NCI-H82 treated with DMSO at 0.1 percent for 48 hours (cell line): ENCODE results near the gene MED22.

Experiments
- DNase-seq: peaks from one replicate; lab custom pipeline; 2025; ENCODE audit not compliant: unreplicated experiment; lab: John Stamatoyannopoulos, UW

The MED22 gene

DNA sequence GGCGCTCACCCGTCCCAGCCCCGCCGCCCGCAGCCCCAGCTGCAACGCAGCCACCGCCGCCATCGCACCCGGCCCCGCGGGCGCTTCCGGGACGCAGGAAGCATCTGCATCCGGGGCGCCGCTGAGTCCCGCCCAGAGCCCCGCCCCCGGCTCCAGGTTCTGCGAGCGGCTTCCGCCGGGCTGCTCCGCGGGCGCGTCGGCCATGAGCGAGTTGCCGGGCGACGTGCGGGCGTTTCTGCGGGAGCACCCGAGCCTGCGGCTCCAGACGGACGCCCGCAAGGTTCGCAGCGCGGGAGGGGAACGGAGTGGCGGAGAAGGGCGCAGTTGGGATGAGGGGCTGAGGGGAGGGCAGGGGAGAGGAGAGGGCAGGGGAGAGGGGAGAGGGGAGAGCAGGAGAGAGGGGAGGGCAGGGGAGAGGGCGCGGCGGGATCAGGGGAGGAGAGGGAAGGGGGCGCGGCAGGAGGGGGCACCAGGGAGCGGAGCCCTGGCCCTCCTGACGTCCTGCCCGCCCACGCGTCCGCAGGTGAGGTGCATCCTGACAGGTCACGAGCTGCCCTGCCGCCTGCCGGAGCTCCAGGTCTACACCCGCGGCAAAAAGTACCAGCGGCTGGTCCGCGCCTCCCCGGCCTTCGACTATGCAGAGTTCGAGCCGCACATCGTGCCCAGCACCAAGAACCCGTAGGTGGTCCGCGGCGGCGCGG is 8.6 kb upstream of the MED22 start, which contains the start of the genes SURF1 and SURF2:
Gene SURF1, minus strand, starts transcription at position 97 of the 701 bp plus-strand sequence. Its CDS starts 34 bp downstream, at position 63.
Gene SURF2, plus strand, starts transcription at position 160 of the 701 bp plus-strand sequence. Its CDS starts 43 bp downstream, at position 203.
- DNase-seq = peak; percentile 29

DNA sequence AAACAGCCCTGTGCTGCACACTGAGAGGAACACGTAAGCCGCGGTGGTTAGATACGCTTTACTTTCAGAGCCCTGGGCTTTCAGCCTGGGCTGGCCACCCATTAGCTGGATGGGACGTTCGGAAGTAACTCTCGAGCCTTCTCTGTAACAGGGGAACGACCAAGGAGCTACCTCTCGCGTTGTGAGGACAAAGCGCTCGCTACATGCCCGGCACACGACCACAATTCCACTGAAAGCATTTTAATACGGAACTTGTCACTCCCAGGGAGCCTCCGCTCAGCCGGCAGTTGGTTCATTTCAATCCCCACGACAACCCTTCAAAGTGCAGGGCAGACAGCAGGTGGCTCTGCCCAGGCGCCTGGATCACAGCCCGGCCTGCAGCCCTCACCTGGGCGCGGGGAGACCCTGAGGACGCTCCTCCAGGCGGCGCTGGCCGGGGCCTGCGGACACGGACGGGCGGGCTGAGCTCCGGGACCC is 8.0 kb upstream of the MED22 start:
- no peak for DNase-seq

DNA sequence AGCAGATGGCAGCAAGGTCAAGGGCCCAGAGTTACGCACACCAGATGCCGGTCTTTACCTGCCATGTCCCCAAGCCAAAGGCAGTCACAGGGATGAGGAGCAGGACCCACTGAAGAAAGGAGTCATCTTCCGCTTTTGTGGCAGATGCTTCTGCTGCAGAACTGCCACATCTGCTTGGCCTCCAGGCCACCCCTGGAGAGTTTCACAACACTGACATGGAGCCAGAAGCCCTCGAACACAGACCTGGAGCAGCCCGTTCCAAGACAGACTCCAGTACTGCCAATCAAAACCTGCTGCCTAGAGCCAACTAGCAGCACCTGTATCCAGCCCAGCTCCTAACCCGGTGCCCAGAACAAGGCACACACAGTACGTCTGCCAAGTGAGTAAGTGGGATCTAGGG is 6.8 kb upstream of the MED22 start:
- DNase-seq = no peak

DNA sequence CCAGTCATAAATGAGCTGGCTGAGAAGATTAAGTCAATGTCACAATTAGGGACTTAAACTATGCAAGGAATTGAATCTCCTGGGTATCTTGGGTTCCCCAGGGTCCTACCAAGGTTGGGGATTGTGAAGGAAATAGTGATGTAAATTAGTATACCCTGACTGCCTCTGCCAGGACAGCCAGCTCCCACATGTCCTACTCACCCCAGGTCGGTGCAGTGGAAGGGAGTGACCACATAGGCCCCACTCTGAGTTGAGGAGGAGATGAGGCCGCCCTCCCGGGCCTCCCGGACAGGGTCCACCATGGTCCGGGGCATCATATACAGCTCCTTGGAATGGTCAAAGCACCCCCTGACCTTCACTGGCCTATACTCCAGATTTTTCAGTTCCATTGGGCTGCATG is 5.6 kb upstream of the MED22 start:
- no peak for DNase-seq

DNA sequence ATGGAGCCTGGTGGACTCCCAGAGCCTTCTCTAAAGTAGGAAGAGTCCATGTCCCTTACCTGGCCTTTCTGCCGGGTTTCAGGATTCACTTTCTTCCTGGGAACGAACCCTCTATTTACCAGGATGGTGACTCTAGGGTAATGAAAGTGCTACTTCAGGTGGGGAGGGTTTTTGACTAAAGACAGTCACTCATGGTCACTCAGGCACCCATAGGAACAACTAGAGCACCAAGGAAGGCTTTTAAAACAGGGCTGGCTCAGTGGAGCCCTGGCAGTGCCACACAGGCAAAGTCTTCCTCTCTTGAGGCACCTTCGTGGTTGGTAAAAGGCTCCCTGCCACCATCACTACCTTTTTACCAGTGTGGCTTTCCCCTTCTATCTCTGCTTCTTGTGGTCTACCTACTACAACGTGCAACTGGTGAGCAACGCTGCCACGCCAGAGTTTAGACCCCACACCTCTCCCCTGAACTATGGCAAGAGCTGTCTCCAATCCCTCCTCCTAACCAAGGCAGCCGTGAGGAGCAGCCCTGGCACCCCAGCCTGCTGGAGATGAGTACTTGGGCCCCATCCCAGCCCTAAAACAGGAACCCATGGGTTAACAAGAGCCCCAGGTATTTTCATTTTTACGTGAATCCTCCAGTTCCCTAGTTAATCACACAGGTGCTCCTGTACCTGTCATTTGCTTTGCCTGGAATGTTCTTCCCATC is 4.9 kb upstream of the MED22 start:
- no peak for DNase-seq

DNA sequence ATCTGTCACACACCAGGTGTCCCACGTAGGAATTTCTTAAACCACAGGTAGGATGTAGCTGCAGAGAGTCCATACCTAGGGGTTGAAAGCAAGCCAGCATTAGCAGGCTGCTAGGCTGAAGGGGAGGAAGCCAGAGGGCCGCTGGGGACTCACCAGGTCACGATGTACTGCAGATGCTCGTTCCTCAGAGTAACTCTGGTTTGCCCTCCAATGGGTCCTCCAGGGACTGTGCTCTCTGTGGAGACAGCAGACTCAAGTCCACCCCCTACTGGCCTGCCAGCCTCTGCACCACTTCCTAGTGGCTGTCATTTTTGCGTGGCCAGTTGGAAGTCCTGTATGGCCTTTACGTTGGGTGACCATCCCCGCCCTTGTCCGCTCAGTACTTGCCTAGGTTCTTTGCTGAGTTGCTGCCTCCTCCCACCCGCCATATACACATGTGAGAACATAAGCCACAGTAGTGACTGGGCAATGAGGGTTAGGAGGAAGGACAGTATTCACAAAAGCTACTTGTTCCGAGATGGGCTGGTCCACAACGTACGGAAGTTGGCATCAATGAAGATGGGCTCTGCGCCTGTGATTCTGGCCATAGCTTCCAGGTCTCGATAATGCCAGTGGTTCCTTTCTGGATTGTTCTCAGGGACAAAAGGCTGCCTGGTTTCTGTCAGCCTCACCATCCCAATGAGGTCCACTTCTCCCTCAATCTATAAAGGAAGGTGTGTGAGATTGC is 4.1 kb upstream of the MED22 start:
- DNase-seq = no peak

DNA sequence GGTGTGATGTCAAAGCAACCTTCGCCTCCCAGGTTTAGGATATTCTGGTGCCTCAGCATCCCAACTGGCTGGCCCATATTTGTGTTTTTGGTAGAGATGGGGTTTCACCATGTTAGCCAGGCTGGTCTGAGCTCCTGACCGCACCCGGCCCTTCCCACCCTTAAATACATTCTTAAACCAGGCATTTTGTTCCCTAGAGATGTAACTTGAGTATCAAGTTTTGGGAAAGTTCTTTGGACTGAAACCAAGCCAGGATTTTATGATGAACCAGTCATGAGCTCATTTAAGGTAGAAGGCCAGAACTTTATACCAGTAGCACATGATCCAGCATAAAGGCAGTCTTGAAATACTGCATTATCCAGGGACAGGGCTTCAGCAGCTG is 3.6 kb upstream of the MED22 start:
- no peak for DNase-seq

DNA sequence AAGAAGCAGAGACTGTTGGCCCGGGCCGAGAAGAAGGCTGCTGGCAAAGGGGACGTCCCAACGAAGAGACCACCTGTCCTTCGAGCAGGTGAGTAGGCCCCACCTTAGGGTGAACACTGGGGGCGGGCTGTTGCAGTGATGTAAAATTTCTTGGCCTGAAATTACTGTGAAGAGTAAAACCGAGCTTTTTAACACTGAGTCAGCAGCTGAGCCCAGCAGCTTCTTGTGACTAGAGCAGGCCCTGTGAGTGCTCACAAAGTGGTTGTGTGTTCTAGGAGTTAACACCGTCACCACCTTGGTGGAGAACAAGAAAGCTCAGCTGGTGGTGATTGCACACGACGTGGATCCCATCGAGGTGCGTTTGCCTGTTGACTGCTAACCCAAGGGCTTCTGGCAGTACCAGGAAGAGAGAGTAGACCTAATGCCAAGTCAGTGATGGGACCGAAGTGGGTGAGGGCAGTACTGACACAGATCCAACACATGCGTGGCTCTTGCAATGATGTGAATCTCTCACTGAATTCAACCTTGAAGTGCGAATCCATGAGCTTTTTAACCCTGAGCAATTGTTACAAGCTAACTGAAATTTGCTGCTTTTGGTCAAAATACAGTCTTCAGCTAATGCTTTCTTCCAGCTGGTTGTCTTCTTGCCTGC is 2.2 kb upstream of the MED22 start:
- DNase-seq = no peak

DNA sequence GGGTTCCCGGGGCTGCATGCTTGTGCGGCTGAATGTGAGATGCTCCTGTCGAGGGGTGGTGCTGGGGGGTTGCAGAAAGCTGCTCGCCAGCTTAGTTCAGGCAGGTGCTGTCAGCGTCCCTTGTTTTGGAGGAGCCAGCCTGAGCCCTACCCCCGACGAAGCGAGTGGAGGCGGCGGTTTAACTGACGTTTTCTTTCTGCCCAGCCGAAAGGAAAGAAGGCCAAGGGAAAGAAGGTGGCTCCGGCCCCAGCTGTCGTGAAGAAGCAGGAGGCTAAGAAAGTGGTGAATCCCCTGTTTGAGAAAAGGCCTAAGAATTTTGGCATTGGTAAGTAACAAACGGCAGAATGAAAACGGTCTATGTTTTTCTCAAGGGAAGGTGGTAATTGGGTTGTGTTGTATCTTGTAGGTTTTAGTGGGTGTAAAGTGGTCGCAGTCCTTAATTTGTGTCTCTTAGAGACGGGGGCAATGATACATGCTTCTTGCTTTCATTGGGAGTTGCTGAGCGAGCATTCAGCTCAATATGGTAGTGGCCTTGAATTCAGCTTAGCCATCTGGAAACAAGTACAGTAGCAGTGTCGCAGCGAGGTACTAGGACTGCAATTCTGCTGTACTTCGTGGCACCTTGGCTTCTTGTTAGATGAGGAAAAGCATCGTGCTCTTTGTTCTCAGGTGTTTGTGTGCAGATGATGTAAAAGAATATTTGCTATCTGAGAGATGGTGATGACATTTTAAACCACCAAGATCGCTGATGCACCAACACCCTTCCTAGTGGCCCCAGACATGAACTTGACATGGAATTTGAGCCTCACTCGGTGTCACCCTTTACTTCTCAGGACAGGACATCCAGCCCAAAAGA is 1.0 kb upstream of the MED22 start:
- DNase-seq = no peak

DNA sequence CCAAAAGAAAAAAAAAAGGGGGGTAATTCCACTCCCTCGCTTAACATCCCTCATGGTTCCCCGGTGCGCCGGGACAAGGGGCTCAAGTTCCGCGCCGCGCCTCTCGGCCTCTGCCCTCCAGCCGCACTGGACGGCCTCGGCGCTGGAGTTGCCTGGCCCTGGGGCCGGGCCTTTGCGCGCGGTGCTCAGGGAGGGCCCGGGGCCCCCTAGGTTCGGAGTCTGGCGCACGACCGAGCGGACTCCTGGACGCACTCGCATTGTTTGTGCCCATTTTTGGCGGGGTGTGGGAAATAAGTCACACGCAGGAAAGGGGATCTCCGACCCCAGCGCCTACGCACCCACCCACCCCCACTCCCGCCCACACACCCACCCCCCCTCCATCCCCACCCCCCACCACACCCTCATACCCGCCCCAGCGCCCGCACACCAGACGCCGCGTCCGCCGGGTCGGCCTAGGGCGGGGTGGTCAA is 381 bp downstream of the MED22 start:
- no peak for DNase-seq

DNA sequence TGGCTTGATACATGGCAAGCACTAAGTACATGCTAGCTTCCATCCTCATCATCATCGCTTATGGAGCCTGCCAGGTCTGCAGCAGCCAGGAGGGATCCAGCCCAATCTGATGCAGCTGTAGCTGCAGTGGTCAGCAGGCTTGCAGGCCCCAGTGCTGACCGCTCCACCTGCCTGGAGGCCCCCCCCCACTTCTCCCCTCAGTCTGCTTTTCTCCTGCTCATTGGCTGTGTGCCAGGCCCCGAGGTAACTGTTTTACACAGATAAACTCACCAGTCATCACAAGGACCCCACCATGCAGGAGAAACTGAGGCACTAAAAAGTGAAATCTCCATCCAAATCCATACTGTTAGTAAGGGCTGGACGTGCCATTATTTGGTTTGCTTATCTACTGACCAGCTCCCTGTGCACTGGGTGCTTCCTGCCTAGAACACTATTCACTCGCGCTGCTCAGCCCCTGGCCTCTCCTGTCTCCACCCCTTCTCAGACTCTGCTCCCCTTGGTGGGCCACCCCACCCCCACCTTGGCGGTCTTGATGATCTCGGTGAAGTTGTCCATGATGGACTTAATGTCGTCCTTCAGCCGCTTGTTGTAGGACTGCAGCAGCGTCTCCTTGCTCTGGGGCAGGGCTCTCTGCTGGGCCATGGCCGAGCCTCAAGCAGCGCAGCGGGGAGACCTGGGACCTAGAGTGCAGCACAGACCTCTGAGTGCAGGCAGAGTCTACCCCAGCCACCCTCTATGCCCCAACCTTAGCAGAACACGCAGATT is 1.7 kb downstream of the MED22 start:
- DNase-seq = no peak

DNA sequence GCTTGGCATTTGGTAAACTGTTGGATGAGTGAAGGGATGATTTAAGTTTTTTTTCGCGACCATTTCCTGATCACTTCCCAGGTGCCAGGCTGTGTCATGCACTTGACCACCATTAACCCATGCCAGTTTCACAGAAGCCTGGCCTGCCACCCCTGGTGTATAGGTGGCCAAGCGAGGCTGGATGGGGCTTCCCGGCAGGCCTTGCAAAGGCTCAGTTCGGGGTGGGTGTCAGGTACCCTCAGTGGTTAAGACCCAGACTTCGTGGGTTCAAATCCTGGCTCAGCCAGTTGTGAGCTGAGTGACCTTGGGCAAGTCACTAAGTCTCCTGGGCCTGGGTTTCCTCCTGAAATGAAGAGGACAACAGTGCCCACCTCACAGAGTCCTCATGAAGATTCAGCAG is 2.3 kb downstream of the MED22 start:
- no peak for DNase-seq

DNA sequence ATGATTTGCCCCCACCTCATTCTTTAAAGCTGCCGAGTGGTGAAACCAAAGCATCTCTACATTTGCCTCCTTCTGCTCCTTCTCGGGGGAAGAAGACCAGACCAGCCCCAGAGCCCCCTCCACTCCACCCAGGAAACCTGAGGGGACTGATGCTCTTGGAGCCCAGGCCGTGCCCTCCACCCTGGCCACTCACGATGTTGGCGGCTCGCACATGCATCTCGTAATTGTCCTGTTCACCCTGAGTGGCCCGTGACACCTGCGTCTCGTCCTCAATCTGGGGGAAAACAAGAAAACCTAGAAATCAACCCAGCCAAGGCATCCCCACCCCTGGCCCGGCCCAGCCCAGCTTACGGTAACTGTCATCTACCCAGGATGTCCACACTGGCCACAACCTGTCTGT is 3.0 kb downstream of the MED22 start:
- no peak for DNase-seq

DNA sequence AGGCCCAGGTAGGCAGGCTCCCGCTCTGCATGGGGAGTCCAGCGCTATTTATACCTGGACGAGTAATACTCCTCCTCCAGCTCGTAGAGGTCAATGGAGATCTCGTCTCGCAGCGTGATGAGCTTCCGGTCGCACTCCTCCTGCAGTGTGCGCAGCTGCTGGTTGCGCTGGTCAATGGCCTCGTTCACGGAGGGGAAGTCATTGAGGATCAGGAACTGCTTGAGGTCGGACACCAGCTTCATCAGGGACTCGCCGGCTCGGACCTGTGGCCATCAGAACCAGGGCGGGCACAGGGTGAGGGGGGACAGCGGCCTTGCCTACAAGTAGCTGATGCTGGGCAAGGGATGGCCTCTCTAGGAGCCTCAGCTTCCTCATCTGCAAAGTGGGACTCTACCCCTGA is 3.9 kb downstream of the MED22 start:
- DNase-seq = no peak

DNA sequence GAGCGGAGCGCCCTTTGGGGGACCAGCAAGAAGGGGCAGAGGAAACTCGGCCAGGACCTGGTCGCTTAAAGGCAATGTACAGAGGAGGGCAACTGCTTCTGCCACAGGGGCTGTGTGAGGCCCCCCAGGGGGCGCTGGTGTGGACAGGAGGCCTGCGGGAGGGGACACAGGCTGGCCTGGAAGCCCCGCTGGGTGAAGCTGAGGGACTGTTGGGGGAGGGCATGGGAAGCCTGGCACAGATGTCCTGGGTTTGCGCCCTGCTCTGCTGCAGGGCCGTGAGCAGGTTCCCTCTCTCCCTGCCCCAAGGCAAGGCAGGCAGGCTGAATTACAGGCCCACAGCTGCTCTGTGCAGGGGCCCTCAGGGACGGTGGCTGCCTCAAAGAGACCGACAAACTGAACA is 5.4 kb downstream of the MED22 start:
- DNase-seq = no peak

DNA sequence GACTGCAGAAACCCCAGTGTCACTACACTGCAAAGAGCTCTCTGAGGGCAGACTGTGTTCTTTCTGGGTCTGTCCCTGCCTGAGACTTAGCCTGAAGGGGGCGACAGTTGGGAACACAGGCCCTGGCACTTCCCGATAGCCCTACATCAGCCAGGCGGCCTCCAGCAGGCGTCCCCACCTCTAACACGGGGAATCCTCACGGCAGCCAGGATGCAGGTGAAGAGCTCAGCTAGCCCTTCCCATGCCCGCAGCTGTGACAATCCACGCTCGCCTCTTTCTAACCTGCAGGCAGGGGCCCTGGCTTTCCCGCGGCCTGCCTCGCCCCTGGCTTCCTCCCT is 5.9 kb downstream of the MED22 start:
- DNase-seq = no peak

DNA sequence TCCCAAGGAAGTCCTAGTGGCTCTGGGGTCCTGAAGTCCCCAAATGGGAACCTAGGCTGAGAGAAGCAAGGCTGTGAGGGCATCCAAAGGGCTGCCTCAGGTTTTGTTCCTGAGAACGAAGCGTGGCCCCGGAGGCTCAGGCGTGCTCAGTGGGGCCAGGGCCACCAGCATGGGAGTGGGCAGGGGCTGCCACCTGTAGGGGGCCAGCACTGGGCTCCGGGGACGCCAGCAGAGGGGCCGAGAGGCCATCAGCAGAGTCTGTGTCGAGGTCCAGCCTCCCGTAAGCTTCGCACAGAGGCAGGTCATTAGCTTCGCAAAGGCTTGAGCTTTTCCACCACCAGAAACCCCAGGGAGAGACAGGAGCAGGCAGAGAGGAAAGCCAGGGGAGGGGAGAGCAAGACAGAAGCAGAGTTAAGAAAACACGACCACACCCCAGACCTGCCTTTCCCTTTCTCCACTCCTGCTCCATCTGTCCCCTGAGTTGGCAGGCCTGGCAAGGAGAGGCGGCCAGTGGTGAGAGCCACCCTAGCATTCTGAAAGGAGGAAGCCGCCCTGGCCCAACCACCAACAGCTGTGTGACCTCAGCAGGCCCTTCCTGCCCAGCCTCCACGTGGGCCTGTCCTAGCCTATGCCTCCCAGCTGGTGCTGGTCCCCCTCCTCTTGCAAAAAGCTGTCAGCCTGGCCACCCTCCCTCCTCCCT is 6.4 kb downstream of the MED22 start:
- DNase-seq = no peak

DNA sequence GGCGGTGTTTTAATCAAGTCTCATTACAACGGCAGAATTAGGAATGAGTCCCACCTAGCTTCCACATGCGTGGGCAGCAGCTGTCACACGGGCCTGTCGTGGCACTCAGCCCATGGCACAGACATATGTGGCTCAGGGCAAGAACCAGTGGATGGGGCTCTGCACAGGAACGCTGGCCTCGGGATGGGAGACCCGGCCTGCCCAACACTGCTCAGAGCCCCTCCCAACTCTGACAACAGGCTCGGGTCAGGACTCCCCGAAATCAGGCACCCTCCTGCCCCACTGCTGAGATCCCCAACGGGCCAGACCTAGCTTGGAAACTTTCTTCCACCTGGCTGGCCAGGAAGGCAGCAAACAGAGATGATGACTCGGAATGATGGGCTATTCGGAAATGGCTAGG is 7.0 kb downstream of the MED22 start:
- DNase-seq = no peak

DNA sequence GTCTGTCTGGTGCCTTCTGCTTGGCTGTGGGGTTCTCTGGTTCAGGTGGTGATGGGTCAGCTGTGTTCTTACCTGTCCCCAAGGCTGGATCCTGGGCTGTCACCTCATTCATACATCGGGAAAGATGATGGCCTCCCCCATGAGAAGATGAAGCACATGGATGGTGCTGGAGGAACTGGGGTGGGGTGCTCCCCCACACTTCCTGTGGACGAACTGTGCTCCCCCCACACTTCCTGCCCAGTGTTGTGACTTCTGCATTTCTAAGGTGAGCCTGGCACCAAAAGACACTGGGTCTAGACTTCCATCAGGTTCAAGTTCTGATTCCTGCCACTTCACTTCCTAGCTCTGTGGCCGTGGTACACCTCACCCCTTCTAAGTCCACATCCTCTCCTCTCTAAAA is 7.7 kb downstream of the MED22 start:
- DNase-seq = no peak
